C1 segment of cervical spinal cord (tissue), 14 donors: Measurements from ENCODE around the gene TEX13B.

Experiments used
- DNase-seq, 14 donors: peaks; one replicate each; lab custom pipeline; 2025; lab: John Stamatoyannopoulos, UW

The TEX13B gene

GRCh38 chrX:107936434-107936730 lies 45.8 kb downstream of the TEX13B start:
- no peak for DNase-seq

GRCh38 chrX:107935664-107936433 lies 46.3 kb downstream of the TEX13B start:
- no peak for DNase-seq

- no peak for DNase-seq
Observed at GRCh38 chrX:107935200-107935599, 47.0 kb downstream of the TEX13B start.

- DNase-seq: no peak
Observed at GRCh38 chrX:107934262-107934661, 47.9 kb downstream of the TEX13B start.
